BE2C (cell line): ENCODE results near the gene ORMDL2.
A peak's percentile ranks its signal among the peaks of the same experiment; 100 is the strongest.

Source experiments
- DNase-seq: peaks from one replicate; pipeline ENCODE4 v3.0.0-alpha.2; 2020
- H3K27me3 ChIP-seq: fragments of 250-450 bp; sonication (Bioruptor Pico); 2 replicates; pipeline ENCODE4 v1.5.1; 2020; ENCODE audit warnings: mild to moderate bottlenecking
- H3K36me3 ChIP-seq: fragments of 250-450 bp; sonication (Bioruptor Pico); 2 replicates; pipeline ENCODE4 v1.5.1; 2020; ENCODE audit warnings: mild to moderate bottlenecking
- H3K4me1 ChIP-seq: fragments of 250-450 bp; sonication (Bioruptor Pico); 2 replicates; pipeline ENCODE4 v1.5.1; 2020
- H3K4me3 ChIP-seq: 2 replicates; pipeline ENCODE4 v1.5.1; 2011; ENCODE audit warnings: low read depth, low read length
- H3K9me3 ChIP-seq: fragments of 250-450 bp; sonication (Bioruptor Pico); 2 replicates; pipeline ENCODE4 v1.5.1; 2020
- TF ChIP-seq, protein P1 (sequence below): IDR thresholded peaks from 2 replicates; pipeline ENCODE4 v1.5.1; 2012; ENCODE audit warnings: mild to moderate bottlenecking, low read depth, low read length

Gene ORMDL2

DNA sequence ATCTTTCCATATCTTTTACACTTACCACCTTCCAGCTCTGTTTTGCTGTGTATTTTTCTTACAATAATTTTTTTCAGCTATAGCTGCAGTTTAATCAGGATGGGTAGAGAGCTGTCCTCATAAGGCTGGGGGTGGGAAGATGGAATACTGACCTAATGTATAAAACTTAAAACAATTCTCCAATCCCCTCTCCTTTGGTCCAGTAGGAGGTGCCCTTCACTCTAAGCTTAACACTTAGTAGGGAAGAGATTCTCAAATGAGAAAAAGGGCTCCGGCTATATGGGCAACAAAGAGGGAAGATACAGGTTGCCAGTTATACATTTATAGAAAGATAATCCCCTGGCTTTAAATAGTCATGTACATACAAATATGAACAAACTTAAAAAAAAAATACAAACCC, 2.8 kb downstream of the ORMDL2 start:
- Histone ChIP-seq H3K36me3 (peaks cover 43% of the 10 kb centered on the region), H3K4me3 (no peak overlapping the region), H3K4me1 (no peaks in the 10 kb centered on the region), H3K9me3 (no peaks in the 10 kb centered on the region), H3K27me3 (no peaks in the 10 kb centered on the region)
- TF ChIP-seq, protein P1, sequence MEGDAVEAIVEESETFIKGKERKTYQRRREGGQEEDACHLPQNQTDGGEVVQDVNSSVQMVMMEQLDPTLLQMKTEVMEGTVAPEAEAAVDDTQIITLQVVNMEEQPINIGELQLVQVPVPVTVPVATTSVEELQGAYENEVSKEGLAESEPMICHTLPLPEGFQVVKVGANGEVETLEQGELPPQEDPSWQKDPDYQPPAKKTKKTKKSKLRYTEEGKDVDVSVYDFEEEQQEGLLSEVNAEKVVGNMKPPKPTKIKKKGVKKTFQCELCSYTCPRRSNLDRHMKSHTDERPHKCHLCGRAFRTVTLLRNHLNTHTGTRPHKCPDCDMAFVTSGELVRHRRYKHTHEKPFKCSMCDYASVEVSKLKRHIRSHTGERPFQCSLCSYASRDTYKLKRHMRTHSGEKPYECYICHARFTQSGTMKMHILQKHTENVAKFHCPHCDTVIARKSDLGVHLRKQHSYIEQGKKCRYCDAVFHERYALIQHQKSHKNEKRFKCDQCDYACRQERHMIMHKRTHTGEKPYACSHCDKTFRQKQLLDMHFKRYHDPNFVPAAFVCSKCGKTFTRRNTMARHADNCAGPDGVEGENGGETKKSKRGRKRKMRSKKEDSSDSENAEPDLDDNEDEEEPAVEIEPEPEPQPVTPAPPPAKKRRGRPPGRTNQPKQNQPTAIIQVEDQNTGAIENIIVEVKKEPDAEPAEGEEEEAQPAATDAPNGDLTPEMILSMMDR: peak; percentile 49
- DNase-seq: no peak

GRCh38 chr12:55822228-55822627, 4.4 kb downstream of the ORMDL2 start:
- H3K4me3 ChIP-seq: no peak overlapping the region
- no peaks in the 10 kb centered on the region for H3K9me3 ChIP-seq
- peaks cover 43% of the 10 kb centered on the region for H3K36me3 ChIP-seq
- no peaks in the 10 kb centered on the region for H3K4me1 ChIP-seq
- TF ChIP-seq, protein P1: peak; percentile 45
- no peak for DNase-seq
- no peaks in the 10 kb centered on the region for H3K27me3 ChIP-seq

DNA sequence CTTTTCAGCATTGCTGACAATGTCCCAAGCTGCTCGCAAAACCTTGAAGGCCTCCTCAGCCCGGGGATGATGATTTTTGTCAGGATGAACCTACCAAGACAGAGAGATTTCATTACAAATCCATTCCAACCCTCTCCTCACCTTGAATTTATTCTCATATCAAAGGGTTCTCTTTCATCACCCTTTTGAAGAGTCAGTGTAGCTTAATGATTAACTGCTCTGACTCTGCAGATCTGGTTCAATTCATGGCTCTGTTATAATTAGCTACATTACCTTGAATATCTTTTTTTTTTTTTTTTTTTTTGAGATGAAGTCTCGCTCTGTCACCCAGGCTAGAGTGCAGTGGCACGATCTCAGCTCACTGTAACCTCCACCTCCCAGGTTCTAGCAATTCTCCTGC, 5.6 kb downstream of the ORMDL2 start:
- TF ChIP-seq, protein P1: no peak
- H3K36me3 ChIP-seq: peaks cover 53% of the 10 kb centered on the region
- no peaks in the 10 kb centered on the region for H3K9me3 ChIP-seq
- no peaks in the 10 kb centered on the region for H3K4me1 ChIP-seq
- H3K4me3 ChIP-seq: no peak overlapping the region
- H3K27me3 ChIP-seq: no peaks in the 10 kb centered on the region
- no peak for DNase-seq

DNA sequence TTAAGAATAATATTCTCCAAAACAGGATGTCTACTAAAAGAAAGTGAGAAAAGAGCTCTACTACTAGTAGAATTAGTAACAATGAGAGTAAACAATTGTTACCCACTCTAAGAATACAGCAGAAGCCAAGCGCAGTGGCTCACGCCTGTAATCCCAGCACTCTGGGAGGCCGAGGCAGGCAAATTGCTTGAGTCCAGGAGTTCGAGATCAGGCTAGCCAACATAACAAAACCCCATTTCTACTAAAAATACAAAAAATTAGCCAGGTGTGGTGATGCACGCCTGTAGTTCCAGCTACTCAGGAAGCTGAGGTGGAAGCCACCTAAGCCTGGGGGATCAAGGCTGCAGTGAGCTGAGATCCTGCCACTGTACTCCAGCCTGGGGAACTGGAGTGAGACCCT, 6.9 kb downstream of the ORMDL2 start:
- no peak for DNase-seq
- Histone ChIP-seq H3K9me3 (no peaks in the 10 kb centered on the region), H3K36me3 (peaks cover 46% of the 10 kb centered on the region), H3K27me3 (no peaks in the 10 kb centered on the region), H3K4me3 (no peak overlapping the region), H3K4me1 (no peaks in the 10 kb centered on the region)
- TF ChIP-seq, protein P1: no peak

DNA sequence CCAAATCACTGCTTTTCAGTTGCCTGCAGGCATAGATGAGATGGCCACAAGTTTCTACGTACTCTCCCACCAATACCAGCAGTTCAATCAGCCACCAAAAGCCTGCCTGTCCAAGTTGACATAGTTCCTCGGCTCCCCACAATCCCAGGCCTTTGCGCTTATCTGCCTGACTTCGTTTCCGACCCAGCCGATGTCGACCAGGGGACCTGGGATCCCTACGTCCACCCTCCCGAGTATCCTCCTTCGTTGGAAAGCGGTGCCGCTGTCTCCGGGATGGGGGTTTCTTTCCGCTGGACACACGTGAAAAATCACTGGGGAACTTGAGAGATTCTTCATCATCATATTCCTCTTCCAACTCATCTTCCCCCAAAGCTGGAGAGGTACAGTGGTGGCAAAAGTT, 10.0 kb downstream of the ORMDL2 start:
- Histone ChIP-seq H3K36me3 (peaks cover 19% of the 10 kb centered on the region), H3K9me3 (no peaks in the 10 kb centered on the region), H3K27me3 (no peaks in the 10 kb centered on the region), H3K4me1 (no peaks in the 10 kb centered on the region; the same call in 1 of the 2 replicates), H3K4me3 (no peak overlapping the region)
- no peak for DNase-seq
- TF ChIP-seq, protein P1: no peak

GRCh38 chr12:55828357-55828756, 10.5 kb downstream of the ORMDL2 start:
- Histone ChIP-seq H3K27me3 (no peaks in the 10 kb centered on the region), H3K4me1 (no peaks in the 10 kb centered on the region; the same call in 1 of the 2 replicates), H3K36me3 (peaks cover 14% of the 10 kb centered on the region), H3K4me3 (peak overlapping the region; percentile 80), H3K9me3 (no peaks in the 10 kb centered on the region)
- TF ChIP-seq, protein P1: no peak
- no peak for DNase-seq
